VCaP (cell line): ENCODE data around the gene SUGP2.

ENCODE experiments used
- H3K27ac ChIP-seq: fragments of 450-650 bp; 2 replicates; pipeline ENCODE4 v1.5.1; 2017
- TF ChIP-seq, protein P1 (sequence below): fragments of 450-650 bp; conservative IDR thresholded peaks from 2 replicates; pipeline ENCODE4 v1.5.1; 2017; ENCODE audit warnings: mild to moderate bottlenecking, moderate library complexity

The SUGP2 gene

GRCh38 chr19:18948075-18948975, 85.0 kb downstream of the SUGP2 start:
- TF ChIP-seq, protein P1, sequence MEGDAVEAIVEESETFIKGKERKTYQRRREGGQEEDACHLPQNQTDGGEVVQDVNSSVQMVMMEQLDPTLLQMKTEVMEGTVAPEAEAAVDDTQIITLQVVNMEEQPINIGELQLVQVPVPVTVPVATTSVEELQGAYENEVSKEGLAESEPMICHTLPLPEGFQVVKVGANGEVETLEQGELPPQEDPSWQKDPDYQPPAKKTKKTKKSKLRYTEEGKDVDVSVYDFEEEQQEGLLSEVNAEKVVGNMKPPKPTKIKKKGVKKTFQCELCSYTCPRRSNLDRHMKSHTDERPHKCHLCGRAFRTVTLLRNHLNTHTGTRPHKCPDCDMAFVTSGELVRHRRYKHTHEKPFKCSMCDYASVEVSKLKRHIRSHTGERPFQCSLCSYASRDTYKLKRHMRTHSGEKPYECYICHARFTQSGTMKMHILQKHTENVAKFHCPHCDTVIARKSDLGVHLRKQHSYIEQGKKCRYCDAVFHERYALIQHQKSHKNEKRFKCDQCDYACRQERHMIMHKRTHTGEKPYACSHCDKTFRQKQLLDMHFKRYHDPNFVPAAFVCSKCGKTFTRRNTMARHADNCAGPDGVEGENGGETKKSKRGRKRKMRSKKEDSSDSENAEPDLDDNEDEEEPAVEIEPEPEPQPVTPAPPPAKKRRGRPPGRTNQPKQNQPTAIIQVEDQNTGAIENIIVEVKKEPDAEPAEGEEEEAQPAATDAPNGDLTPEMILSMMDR, result no peak

DNA sequence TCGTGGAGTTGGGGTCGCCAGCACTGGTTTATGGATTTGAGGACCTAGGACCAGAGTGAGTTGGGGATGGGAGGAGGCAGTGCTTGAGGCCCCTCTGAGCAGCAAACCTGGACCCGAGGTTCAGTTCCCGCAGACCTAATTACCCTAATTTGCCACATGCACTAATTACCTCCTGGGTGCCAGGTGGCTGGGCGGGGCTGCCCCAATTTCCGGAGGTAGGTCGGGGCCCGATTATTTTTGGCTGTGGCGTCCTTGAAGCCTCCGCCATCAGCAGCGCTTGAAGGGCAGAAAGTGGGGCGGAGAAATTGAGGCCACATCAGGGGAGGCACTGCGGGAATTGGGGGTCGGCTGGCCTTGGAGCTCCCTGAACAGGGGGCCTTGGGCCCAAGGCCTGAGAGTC, 86.4 kb downstream of the SUGP2 start:
- no peak overlapping the region for H3K27ac ChIP-seq
- TF ChIP-seq, protein P1, result no peak

More at GRCh38 chr19:18948075-18948975, 85.0 kb downstream of the SUGP2 start:
- H3K27ac ChIP-seq, result no peak overlapping the region

- no peak overlapping the region for H3K27ac ChIP-seq
Measured at GRCh38 chr19:18946335-18946734, 87.0 kb downstream of the SUGP2 start.

GRCh38 chr19:18945297-18945696, 88.0 kb downstream of the SUGP2 start:
- TF ChIP-seq, protein P1, result no peak
- H3K27ac ChIP-seq, result no peak overlapping the region

More at GRCh38 chr19:18946335-18946734, 87.0 kb downstream of the SUGP2 start:
- TF ChIP-seq, protein P1, result no peak

DNA sequence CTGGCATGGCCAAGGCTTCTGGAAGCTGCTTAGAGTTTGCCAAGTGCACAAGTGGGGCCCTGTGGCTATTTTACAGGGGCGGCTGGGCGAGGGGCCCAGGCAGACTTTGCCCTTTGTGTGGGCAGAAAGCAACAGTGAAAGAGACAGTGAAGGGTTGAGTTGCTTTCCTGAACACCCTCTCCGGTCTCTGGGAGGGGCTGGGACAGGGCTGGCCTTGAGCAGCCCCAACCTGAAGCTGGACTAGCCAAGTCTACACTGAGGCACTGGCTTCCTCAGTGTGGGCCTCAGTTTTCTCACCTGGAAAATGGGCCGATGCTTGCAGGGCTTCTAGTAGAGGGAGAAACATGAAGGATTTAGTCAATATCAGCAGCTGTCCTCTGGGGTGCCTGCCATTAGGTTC, 89.9 kb downstream of the SUGP2 start:
- TF ChIP-seq, protein P1, result no peak

DNA sequence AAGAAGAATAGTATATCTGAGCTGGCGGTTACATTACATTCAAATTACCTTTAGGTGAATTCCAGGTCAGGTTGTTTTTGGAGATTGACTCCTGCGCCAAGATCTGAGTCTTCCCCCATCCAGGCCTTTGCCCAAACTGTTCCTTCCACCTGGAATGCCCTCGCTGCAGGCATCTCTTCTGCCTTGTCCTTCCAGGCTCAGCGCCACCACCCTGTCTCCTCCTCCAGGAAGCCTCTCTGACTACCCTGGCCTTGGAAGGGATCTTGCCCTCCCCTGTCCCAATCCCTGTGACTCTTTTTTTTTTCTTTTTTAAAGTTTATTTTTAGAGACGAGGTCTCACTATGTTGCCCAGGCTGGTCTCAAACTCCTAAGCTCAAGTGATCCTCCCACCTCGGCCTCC, 90.6 kb downstream of the SUGP2 start:
- TF ChIP-seq, protein P1, result no peak
- H3K27ac ChIP-seq, result no peak overlapping the region

More for the DNA sequence above, 89.9 kb downstream of the SUGP2 start:
- H3K27ac ChIP-seq, result no peak overlapping the region

DNA sequence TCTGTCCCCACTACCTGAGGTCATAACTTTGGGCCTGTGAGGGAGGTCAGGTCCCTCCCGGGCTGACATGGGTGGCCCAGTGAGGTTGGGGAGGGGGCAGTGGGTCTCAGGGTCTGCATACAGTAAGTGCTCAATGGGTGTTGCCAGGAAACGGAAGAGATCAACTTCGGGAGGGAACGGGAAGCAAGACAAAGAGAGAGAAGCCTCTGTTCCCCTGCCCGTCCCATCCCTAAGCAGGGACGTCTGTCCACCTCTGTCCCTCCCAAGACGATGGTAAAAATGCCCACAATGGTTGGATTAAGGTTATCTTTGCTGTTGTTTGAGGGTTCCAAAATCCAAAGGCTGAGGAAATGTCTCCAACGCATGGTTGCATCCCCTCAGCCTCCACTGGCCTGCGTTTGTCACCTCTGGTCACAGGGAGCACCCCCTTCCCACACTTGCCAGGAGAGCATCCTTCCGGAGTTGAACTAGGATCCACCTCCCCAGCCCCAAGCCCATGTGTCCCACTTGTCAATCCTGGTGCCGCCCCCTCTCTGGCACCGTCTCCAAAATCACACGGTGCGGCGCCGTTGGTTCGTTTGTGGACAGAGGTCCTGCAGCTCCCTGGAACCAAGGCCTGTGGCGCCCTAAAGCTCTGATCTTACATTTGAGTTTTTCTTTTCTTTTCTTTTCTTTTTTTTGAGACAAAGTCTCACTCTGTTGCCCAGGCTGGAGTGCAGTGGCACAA, 91.5 kb downstream of the SUGP2 start:
- TF ChIP-seq, protein P1, result no peak
- no peak overlapping the region; the same call in 1 of the 2 replicates for H3K27ac ChIP-seq
